ENCODE data around the gene IFNA14. TPM values are rescaled to one million over a fixed set of nuclear protein-coding genes. Genes with fewer than 3 reads are reported as not detected.

Gene IFNA14
- not detected in 5 replicates for total RNA-seq (2022; extraction: Qiagen RNA extraction; ENCODE audit: low read depth)

DNA sequence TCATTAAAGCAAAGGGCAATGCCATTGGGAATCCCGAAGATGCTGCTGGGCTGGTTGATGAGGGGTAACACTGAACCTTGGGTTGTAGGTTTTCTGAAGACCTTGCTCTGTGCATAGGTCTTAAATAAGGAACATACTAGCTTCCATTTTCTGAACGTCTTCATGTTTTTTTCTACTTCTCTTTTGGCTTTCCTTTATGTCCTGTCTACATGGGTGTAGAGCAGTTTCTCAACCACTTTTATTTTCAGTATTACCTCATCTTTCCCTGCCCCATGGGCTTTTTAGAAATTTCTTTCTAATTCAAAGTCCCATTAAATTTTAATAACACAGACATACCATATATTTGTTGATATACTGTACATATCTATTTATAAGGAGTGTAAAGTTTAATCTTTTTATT lies at the start of gene IFNA14:
Gene IFNA14 (minus strand): TSS at position 95 of the 400 bp plus-strand sequence. CDS start 70 bp downstream, at position 25.

DNA sequence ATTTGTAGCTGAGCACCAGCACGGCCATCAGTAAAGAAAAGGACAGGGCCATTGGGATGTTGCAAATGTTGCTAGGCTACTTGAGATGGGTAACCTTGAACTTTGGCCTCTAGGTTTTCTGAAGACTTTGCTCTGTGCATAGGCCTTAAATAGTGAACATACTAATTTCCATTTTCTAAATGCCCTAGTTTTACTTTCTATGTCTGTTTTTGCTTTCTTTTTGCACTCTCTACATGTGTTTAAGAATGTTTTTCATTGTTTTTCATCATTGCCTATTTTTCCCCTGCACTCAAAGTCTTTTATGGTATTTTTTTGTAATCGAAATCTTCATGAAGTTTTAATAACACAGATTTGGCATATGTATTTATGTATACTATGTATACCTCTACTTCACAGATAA lies 11.7 kb downstream of the IFNA14 start, which contains the start of gene IFNA17:
Gene IFNA17 (minus strand): TSS at position 101 of the 400 bp plus-strand sequence. CDS start 49 bp downstream, at position 52.

DNA sequence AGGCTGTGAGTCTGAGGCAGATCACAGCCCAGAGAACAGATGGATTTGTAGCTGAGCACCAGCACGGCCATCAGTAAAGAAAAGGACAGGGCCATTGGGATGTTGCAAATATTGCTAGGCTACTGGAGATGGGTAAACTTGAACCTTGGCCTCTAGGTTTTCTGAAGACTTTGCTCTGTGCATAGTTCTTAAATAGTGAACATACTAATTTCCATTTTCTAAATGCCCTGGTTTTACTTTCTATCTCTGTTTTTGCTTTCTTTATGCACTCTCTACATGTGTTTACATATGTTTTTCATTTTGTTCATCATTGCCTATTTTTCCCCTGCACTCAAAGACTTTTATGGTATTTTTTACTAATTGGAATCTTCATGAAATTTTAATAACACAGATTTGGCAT lies 22.6 kb downstream of the IFNA14 start, which contains the start of gene IFNA16:
Gene IFNA16 (minus strand): TSS at position 101 of the 400 bp plus-strand sequence. CDS start 6 bp downstream, at position 95.

DNA sequence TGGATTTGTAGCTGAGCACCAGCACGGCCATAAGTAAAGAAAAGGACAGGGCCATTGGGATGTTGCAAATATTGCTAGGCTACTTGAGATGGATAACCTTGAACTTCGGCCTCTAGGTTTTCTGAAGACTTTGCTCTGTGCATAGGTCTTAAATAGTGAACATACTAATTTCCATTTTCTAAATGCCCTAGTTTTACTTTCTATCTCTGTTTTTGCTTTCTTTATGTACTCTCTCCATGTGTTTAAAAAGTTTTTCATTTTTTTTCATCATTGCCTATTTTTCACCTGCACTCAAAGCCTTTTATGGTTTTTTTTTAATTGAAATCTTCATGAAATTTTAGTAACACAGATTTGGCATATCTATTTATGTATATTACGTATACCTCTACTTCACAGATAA lies 32.8 kb downstream of the IFNA14 start, which contains the start of gene IFNA10:
Gene IFNA10 (minus strand): TSS at position 101 of the 400 bp plus-strand sequence. CDS start 46 bp downstream, at position 55.

DNA sequence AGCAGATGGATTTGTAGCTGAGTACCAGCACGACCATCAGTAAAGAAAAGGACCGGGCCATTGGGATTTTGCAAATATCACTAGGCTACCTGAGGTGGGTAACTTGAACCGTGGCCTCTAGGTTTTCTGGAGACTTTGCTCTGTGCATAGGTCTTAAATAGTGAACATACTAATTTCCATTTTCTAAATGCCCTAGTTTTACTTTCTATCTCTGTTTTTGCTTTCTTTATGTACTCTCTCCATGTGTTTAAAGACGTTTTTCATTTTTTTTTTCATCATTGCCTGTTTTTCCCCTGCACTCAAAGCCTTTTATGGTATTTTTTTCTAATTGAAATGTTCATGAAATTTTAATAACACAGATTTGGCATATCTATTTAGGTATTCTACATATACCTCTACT lies 37.7 kb downstream of the IFNA14 start, which contains the start of gene IFNA7:
Gene IFNA7 (minus strand): TSS at position 101 of the 400 bp plus-strand sequence. CDS start 40 bp downstream, at position 61.

Other genes with a start within 250 kb of the IFNA14 start
- 1.0 to 1.6 TPM (median 1.1 TPM) in 5 replicates for gene HACD4, start 208.4 kb downstream of the IFNA14 start, total RNA-seq (2022; extraction: Qiagen RNA extraction; ENCODE audit: low read depth)
- not detected in 5 replicates for gene IFNB1, start 162.1 kb downstream of the IFNA14 start, total RNA-seq (2022; extraction: Qiagen RNA extraction; ENCODE audit: low read depth)
- gene IFNW1, start 98.2 kb downstream of the IFNA14 start, total RNA-seq (2022; extraction: Qiagen RNA extraction; ENCODE audit: low read depth) = not detected in 5 replicates
- gene IFNA21, start 73.3 kb downstream of the IFNA14 start, total RNA-seq (2022; extraction: Qiagen RNA extraction; ENCODE audit: low read depth) = not detected in 5 replicates
- not detected in 5 replicates for gene IFNA4, start 52.4 kb downstream of the IFNA14 start, total RNA-seq (2022; extraction: Qiagen RNA extraction; ENCODE audit: low read depth)
- not detected in 5 replicates for gene IFNA7, start 37.8 kb downstream of the IFNA14 start, total RNA-seq (2022; extraction: Qiagen RNA extraction; ENCODE audit: low read depth)
- gene IFNA10, start 32.9 kb downstream of the IFNA14 start, total RNA-seq (2022; extraction: Qiagen RNA extraction; ENCODE audit: low read depth) = not detected in 5 replicates
- gene IFNA16, start 22.7 kb downstream of the IFNA14 start, total RNA-seq (2022; extraction: Qiagen RNA extraction; ENCODE audit: low read depth) = not detected in 5 replicates
- gene IFNA17, start 11.8 kb downstream of the IFNA14 start, total RNA-seq (2022; extraction: Qiagen RNA extraction; ENCODE audit: low read depth) = not detected in 5 replicates
- not detected in 5 replicates for gene IFNA5, start 65.3 kb upstream of the IFNA14 start, total RNA-seq (2022; extraction: Qiagen RNA extraction; ENCODE audit: low read depth)
- gene KLHL9, start 95.4 kb upstream of the IFNA14 start, total RNA-seq (2022; extraction: Qiagen RNA extraction; ENCODE audit: low read depth) = 15.0 to 20.4 TPM (median 17.7 TPM) in 5 replicates
- gene IFNA6, start 110.9 kb upstream of the IFNA14 start, total RNA-seq (2022; extraction: Qiagen RNA extraction; ENCODE audit: low read depth) = not detected in 5 replicates
- not detected in 5 replicates for gene IFNA13, start 128.1 kb upstream of the IFNA14 start, total RNA-seq (2022; extraction: Qiagen RNA extraction; ENCODE audit: low read depth)
- not detected in 5 replicates for gene IFNA2, start 145.4 kb upstream of the IFNA14 start, total RNA-seq (2022; extraction: Qiagen RNA extraction; ENCODE audit: low read depth)
- not detected in 5 replicates for gene IFNA8, start 169.1 kb upstream of the IFNA14 start, total RNA-seq (2022; extraction: Qiagen RNA extraction; ENCODE audit: low read depth)
- gene IFNA1, start 200.4 kb upstream of the IFNA14 start, total RNA-seq (2022; extraction: Qiagen RNA extraction; ENCODE audit: low read depth) = not detected in 5 replicates
- 1.5 to 2.8 TPM (median 2.2 TPM) in 5 replicates for gene IFNE, start 242.3 kb upstream of the IFNA14 start, total RNA-seq (2022; extraction: Qiagen RNA extraction; ENCODE audit: low read depth)